DND-41 (cell line): Measurements from ENCODE around the gene CLCA1.
"Not testable (repeated sequence)": the region's sequence is repeated elsewhere in the genome, so short reads cannot be mapped to it uniquely, and the experiment has no call there.

Experiments used
- ATAC-seq: fragments of 200-7000 bp; cut with Tn5 transposase; 3 replicates; pipeline ENCODE4 v1.9.1; 2021; ENCODE audit warnings: low read depth; ENCODE audit not compliant: insufficient read depth
- DNase-seq: peaks from one replicate; pipeline ENCODE4 v3.0.0-alpha.2; 2020
- H2AFZ ChIP-seq: 2 replicates; pipeline ENCODE4 v1.6.0; 2012; ENCODE audit warnings: low read depth, low read length
- H3K27ac ChIP-seq: 2 replicates; pipeline ENCODE4 v1.5.1; 2012; ENCODE audit warnings: low read length, inconsistent platforms
- H3K27me3 ChIP-seq: fragments of 200-600 bp; sonication (generic); 2 replicates; pipeline ENCODE4 v1.6.0; 2012; ENCODE audit warnings: low read length, mild to moderate bottlenecking, inconsistent platforms; ENCODE audit not compliant: insufficient read depth, poor library complexity
- H3K36me3 ChIP-seq: 2 replicates; pipeline ENCODE4 v1.5.1; 2012; ENCODE audit warnings: low read length, inconsistent platforms; ENCODE audit not compliant: insufficient read depth
- H3K4me1 ChIP-seq: 2 replicates; pipeline ENCODE4 v1.5.1; 2012; ENCODE audit warnings: mild to moderate bottlenecking, low read length; ENCODE audit not compliant: insufficient read depth
- H3K4me2 ChIP-seq: 2 replicates; pipeline ENCODE4 v1.6.0; 2012; ENCODE audit warnings: mild to moderate bottlenecking, moderate library complexity, low read length, inconsistent platforms; ENCODE audit not compliant: insufficient read depth
- H3K4me3 ChIP-seq, 2 experiments: fragments of 200-600 bp in 1 of 2; shearing (Covaris generic) in 1 of 2; 2 replicates each; pipeline ENCODE4 v1.5.1; 2012 to 2016; ENCODE audit warnings: inconsistent platforms in 2 of 2, low read length in 2 of 2, mild to moderate bottlenecking in 2 of 2, low read depth in 1 of 2, moderate library complexity in 1 of 2
- H3K79me2 ChIP-seq: 2 replicates; pipeline ENCODE4 v1.6.0; 2012; ENCODE audit warnings: low read length, inconsistent platforms; ENCODE audit not compliant: insufficient read depth
- H3K9ac ChIP-seq: 2 replicates; pipeline ENCODE4 v1.6.0; 2012; ENCODE audit warnings: low read depth, mild to moderate bottlenecking, inconsistent platforms, low read length, moderate library complexity
- H3K9me3 ChIP-seq: 2 replicates; pipeline ENCODE4 v1.5.1; 2012; ENCODE audit warnings: low read length, moderate library complexity, mild to moderate bottlenecking, inconsistent platforms; ENCODE audit not compliant: insufficient read depth, severe bottlenecking
- H4K20me1 ChIP-seq: 2 replicates; pipeline ENCODE4 v1.6.0; 2012; ENCODE audit warnings: low read length; ENCODE audit not compliant: insufficient read depth
- EZH2 ChIP-seq: IDR thresholded peaks from 3 replicates; pipeline ENCODE4 v1.6.1; 2012; ENCODE audit warnings: borderline replicate concordance, low read depth, mild to moderate bottlenecking, moderate library complexity, low read length, inconsistent platforms; ENCODE audit not compliant: severe bottlenecking
- TF ChIP-seq, protein P1 (sequence below): IDR thresholded peaks from 2 replicates; pipeline ENCODE4 v1.5.1; 2012; ENCODE audit warnings: borderline replicate concordance, low read length, moderate library complexity, mild to moderate bottlenecking; ENCODE audit not compliant: poor library complexity, severe bottlenecking; ENCODE audit errors: extremely low read depth

CLCA1 gene

DNA sequence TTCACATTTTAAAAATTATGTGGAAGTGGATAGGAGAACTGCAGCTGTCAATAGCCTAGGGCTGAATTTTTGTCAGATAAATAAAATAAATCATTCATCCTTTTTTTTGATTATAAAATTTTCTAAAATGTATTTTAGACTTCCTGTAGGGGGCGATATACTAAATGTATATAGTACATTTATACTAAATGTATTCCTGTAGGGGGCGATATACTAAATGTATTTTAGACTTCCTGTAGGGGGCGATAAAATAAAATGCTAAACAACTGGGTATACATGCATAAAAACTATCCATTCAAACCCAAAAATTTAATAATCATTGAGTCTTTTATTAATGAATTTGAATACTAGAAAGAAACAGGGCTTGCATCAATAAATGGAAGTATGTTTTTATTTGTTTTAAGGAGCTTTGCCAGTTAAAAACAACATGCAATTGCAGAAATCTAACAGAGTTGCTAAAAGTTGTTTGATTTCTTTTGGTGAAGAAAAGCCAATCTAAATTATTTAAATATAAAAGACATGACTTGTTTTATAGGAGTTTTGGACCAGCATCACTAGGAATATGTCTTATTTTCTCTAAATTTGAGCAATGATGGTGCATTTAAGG is 31.4 kb downstream of the CLCA1 start:
- TF ChIP-seq, protein P1, sequence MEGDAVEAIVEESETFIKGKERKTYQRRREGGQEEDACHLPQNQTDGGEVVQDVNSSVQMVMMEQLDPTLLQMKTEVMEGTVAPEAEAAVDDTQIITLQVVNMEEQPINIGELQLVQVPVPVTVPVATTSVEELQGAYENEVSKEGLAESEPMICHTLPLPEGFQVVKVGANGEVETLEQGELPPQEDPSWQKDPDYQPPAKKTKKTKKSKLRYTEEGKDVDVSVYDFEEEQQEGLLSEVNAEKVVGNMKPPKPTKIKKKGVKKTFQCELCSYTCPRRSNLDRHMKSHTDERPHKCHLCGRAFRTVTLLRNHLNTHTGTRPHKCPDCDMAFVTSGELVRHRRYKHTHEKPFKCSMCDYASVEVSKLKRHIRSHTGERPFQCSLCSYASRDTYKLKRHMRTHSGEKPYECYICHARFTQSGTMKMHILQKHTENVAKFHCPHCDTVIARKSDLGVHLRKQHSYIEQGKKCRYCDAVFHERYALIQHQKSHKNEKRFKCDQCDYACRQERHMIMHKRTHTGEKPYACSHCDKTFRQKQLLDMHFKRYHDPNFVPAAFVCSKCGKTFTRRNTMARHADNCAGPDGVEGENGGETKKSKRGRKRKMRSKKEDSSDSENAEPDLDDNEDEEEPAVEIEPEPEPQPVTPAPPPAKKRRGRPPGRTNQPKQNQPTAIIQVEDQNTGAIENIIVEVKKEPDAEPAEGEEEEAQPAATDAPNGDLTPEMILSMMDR: peak; percentile 82
- TF ChIP-seq EZH2: no peak
- DNase-seq (no peak), ATAC-seq (0 out of 3 replicates have a peak, but pooled peaks have one; percentile 56)
- Histone ChIP-seq H3K27ac (no peak overlapping the region), H3K4me1 (peaks cover 8% of the 10 kb centered on the region), H2AFZ (no peak overlapping the region), H3K79me2 (no peaks in the 10 kb centered on the region), H3K36me3 (no peaks in the 10 kb centered on the region), H3K27me3 (peaks cover 3% of the 10 kb centered on the region), H3K9me3 (no peaks in the 10 kb centered on the region), H3K4me2 (no peak overlapping the region), H3K9ac (no peak overlapping the region), H4K20me1 (no peaks in the 10 kb centered on the region), H3K4me3 (no peak overlapping the region)

DNA sequence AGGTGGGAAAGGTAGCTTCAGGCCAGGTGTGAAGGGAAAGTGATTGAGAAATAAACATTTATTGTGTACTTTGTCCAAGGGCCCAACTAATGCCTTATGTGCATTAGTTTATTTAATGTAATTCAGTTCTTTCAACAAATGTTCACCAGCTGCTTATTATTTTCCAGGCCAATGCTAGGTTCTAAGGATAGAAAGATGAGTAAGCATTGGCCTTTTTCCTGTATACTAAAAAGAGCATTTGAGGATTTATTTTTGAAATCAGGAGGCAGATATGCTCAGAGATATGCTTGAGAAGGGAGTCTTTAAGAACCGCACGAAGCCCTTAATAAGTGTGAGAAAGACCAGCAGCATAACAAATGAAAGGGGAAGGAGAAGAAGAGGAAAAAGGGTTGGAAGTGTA is 32.0 kb downstream of the CLCA1 start:
- no peak overlapping the region for H2AFZ ChIP-seq

DNA sequence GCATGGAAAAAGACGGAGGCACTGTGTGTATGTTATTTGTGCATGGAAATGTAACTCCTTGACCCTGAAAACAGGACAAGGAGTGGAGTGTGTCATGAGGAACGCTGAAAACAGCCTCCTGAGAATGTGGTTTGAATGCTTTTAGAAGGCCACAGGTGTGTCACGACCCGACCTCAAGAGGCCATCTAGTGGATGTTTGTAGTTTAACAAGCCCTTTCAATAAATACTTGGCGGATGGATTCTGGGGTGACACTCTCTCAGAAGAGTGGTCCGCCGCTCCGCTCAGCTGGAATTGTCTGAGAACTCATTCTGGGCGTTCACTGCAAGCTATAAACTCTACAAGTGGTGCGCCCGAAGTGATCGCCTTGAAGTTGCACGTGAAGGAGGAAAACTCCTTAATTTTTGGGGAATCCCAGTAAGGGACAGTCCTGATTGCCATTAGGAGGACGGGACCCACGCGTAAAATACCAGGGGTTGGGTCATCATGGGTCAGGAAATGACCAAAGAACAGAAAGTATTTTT is 33.5 kb downstream of the CLCA1 start:
- Histone ChIP-seq H3K4me3 (peak overlapping the region in 1 of 2 experiments; percentile 32; a peak in 1 of 4 replicates), H3K9ac (peak overlapping the region; percentile 16; the same call in 1 of the 2 replicates), H3K4me2 (peak overlapping the region; percentile 52), H2AFZ (peak overlapping the region; percentile 48)
- not testable (repeated sequence) for H3K79me2 ChIP-seq, H3K36me3 ChIP-seq, H3K27me3 ChIP-seq, H4K20me1 ChIP-seq, H3K27ac ChIP-seq, H3K9me3 ChIP-seq, H3K4me1 ChIP-seq
- TF ChIP-seq, protein P1: peak; percentile 65
- DNase-seq (peak; percentile 48), ATAC-seq (peak; percentile 86)

More for the DNA sequence above, 32.0 kb downstream of the CLCA1 start:
- H3K36me3 ChIP-seq: no peaks in the 10 kb centered on the region
- no peaks in the 10 kb centered on the region for H3K79me2 ChIP-seq
- peaks cover 3% of the 10 kb centered on the region for H3K27me3 ChIP-seq
- H3K4me1 ChIP-seq: peaks cover 8% of the 10 kb centered on the region
- no peak for ATAC-seq
- H3K27ac ChIP-seq: no peak overlapping the region
- H3K9me3 ChIP-seq: no peaks in the 10 kb centered on the region
- H4K20me1 ChIP-seq: no peaks in the 10 kb centered on the region
- TF ChIP-seq, protein P1: no peak
- no peak for TF ChIP-seq EZH2
- H3K9ac ChIP-seq: no peak overlapping the region
- H3K4me2 ChIP-seq: no peak overlapping the region
- H3K4me3 ChIP-seq: no peak overlapping the region
- DNase-seq: no peak
